GM19324 (cell line): ENCODE results near the gene FANCC.

ENCODE experiments used
- ATAC-seq: cut with Tn5 transposase; IDR thresholded peaks from one replicate; pipeline ENCODE4 v1.9.1; 2021; ENCODE audit warnings: mild to moderate bottlenecking, moderate library complexity; ENCODE audit not compliant: unreplicated experiment, low FRiP score

The FANCC gene

GRCh38 chr9:95165004-95165403, 152.5 kb downstream of the FANCC start:
- ATAC-seq = no peak

GRCh38 chr9:95157481-95158151, 159.9 kb downstream of the FANCC start:
- no peak for ATAC-seq

GRCh38 chr9:95156074-95156473, 161.4 kb downstream of the FANCC start:
- no peak for ATAC-seq

GRCh38 chr9:95155220-95155619, 162.3 kb downstream of the FANCC start:
- no peak for ATAC-seq

- no peak for ATAC-seq
Measured at GRCh38 chr9:95150903-95151302, 166.6 kb downstream of the FANCC start.

GRCh38 chr9:95148208-95148520, 169.3 kb downstream of the FANCC start:
- ATAC-seq = no peak

GRCh38 chr9:95147452-95148207, 169.9 kb downstream of the FANCC start:
- ATAC-seq = no peak

GRCh38 chr9:95143591-95144561, 173.6 kb downstream of the FANCC start:
- no peak for ATAC-seq

GRCh38 chr9:95142728-95143127, 174.8 kb downstream of the FANCC start:
- ATAC-seq = no peak

- no peak for ATAC-seq
Measured at GRCh38 chr9:95142315-95142714, 175.2 kb downstream of the FANCC start.

GRCh38 chr9:95140821-95141220, 176.7 kb downstream of the FANCC start:
- ATAC-seq = no peak

GRCh38 chr9:95139126-95139525, 178.4 kb downstream of the FANCC start:
- no peak for ATAC-seq

- no peak for ATAC-seq
Measured at GRCh38 chr9:95138474-95138873, 179.0 kb downstream of the FANCC start.

- ATAC-seq = no peak
Measured at GRCh38 chr9:95137587-95138145, 179.8 kb downstream of the FANCC start.

GRCh38 chr9:95135756-95136155, 181.8 kb downstream of the FANCC start:
- no peak for ATAC-seq

- no peak for ATAC-seq
Measured at GRCh38 chr9:95134457-95134881, 183.0 kb downstream of the FANCC start.

GRCh38 chr9:95133325-95133705, 184.2 kb downstream of the FANCC start:
- ATAC-seq = no peak

GRCh38 chr9:95132366-95133324, 184.9 kb downstream of the FANCC start:
- no peak for ATAC-seq

GRCh38 chr9:95131023-95131943, 186.2 kb downstream of the FANCC start:
- no peak for ATAC-seq
